IMR-90 (cell line): ENCODE measurements around the gene NDUFS2. TPM values are rescaled to one million over a fixed set of nuclear protein-coding genes. Genes with fewer than 3 reads are reported as not detected.

Source experiments
- ATAC-seq: fragments of 200-7000 bp; cut with Tn5 transposase; 2 replicates; pipeline ENCODE4 v1.9.1; 2020; ENCODE audit warnings: low read depth, mild to moderate bottlenecking, moderate library complexity
- BruUV-seq: library from RNA; stranded (reverse); fragments of 400-500 nt; replicated peaks from 2 replicates; lab custom pipeline; 2021; lab: Mats Ljungman, UMichigan
- CTCF ChIA-PET: fragments of 300-600 bp; formaldehyde crosslinking; extraction: SDS; loops from one replicate; lab custom pipeline; 2021; ENCODE audit warnings: antibody characterized with exemption; lab: Yijun Ruan, JAX
- POLR2A ChIA-PET: fragments of 300-600 bp; sonication (Branson Sonifier 250); formaldehyde crosslinking; loops from one replicate; lab custom pipeline; 2022; ENCODE audit warnings: antibody characterized with exemption; ENCODE audit not compliant: unreplicated experiment; lab: Charles Lee
- DNase-seq: peaks from one replicate; pipeline ENCODE4 v3.0.0; 2013
- H2AFZ ChIP-seq: replicated peaks from 2 replicates; pipeline ENCODE3; 2013; ENCODE audit warnings: low read length, mild to moderate bottlenecking; ENCODE audit not compliant: poor library complexity
- H2AK5ac ChIP-seq: 2 replicates; pipeline ENCODE4 v1.6.1; 2013; ENCODE audit warnings: low read depth, low read length, inconsistent platforms
- H2AK9ac ChIP-seq: replicated peaks from 2 replicates; pipeline ENCODE3; 2013; ENCODE audit warnings: mild to moderate bottlenecking, low read depth, low read length, moderate library complexity; ENCODE audit not compliant: poor library complexity
- H2BK120ac ChIP-seq: 2 replicates; pipeline ENCODE4 v1.6.1; 2013; ENCODE audit warnings: low read depth, low read length, inconsistent platforms
- H2BK15ac ChIP-seq: 3 replicates; pipeline ENCODE4 v1.6.1; 2013; ENCODE audit warnings: low read depth, low read length, inconsistent platforms
- H2BK20ac ChIP-seq: 2 replicates; pipeline ENCODE4 v1.6.1; 2013; ENCODE audit warnings: low read depth, mild to moderate bottlenecking, inconsistent platforms, low read length, moderate library complexity
- H2BK5ac ChIP-seq: 2 replicates; pipeline ENCODE4 v1.6.1; 2013; ENCODE audit warnings: mild to moderate bottlenecking, low read depth, low read length, inconsistent platforms; ENCODE audit not compliant: poor library complexity, severe bottlenecking
- H3K14ac ChIP-seq: replicated peaks from 2 replicates; pipeline ENCODE4 v1.6.1; 2013; ENCODE audit warnings: low read depth, low read length, inconsistent platforms
- H3K18ac ChIP-seq: 2 replicates; pipeline ENCODE4 v1.6.1; 2013; ENCODE audit warnings: low read depth, low read length, control low read depth
- H3K23ac ChIP-seq: 2 replicates; pipeline ENCODE4 v1.6.1; 2013; ENCODE audit warnings: low read depth, low read length, inconsistent platforms
- H3K27ac ChIP-seq: 2 replicates; pipeline ENCODE4 v1.5.1; 2013; ENCODE audit warnings: mild to moderate bottlenecking, control low read depth, low read length; ENCODE audit not compliant: insufficient read depth
- H3K27me3 ChIP-seq: 2 replicates; pipeline ENCODE4 v1.6.1; 2013; ENCODE audit warnings: low read length; ENCODE audit not compliant: control insufficient read depth, insufficient read depth
- H3K36me3 ChIP-seq: 2 replicates; pipeline ENCODE4 v1.6.1; 2013; ENCODE audit warnings: low read length, mixed read lengths; ENCODE audit not compliant: control insufficient read depth, insufficient read depth
- H3K4ac ChIP-seq: 2 replicates; pipeline ENCODE4 v1.6.1; 2013; ENCODE audit warnings: low read depth, low read length, inconsistent platforms
- H3K4me1 ChIP-seq: 2 replicates; pipeline ENCODE4 v1.6.1; 2013; ENCODE audit warnings: low read length, mixed read lengths; ENCODE audit not compliant: control insufficient read depth, insufficient read depth
- H3K4me2 ChIP-seq: 2 replicates; pipeline ENCODE4 v1.6.1; 2013; ENCODE audit warnings: low read depth, mild to moderate bottlenecking, control low read depth, low read length, moderate library complexity
- H3K4me3 ChIP-seq: 2 replicates; pipeline ENCODE4 v1.5.1; 2013; ENCODE audit warnings: low read depth, mild to moderate bottlenecking, control low read depth, low read length, moderate library complexity; ENCODE audit not compliant: insufficient read depth
- H3K56ac ChIP-seq: 2 replicates; pipeline ENCODE4 v1.6.1; 2013; ENCODE audit warnings: low read length, inconsistent platforms; ENCODE audit not compliant: insufficient read depth; ENCODE audit errors: extremely low read depth
- H3K79me1 ChIP-seq, 2 experiments: 2 replicates each; pipeline ENCODE4 v1.6.1; 2013; ENCODE audit warnings: low read length in 2 of 2, inconsistent platforms in 1 of 2, low read depth in 1 of 2
- H3K9ac ChIP-seq: 2 replicates; pipeline ENCODE4 v1.6.1; 2013; ENCODE audit warnings: low read depth, low read length, control low read depth
- H3K9me1 ChIP-seq: 2 replicates; pipeline ENCODE4 v1.6.1; 2013; ENCODE audit warnings: low read length, inconsistent platforms; ENCODE audit not compliant: insufficient read depth
- H3K9me3 ChIP-seq: 2 replicates; pipeline ENCODE4 v1.6.1; 2013; ENCODE audit warnings: low read length; ENCODE audit not compliant: control insufficient read depth, insufficient read depth
- H4K20me1 ChIP-seq: 2 replicates; pipeline ENCODE4 v1.6.1; 2013; ENCODE audit warnings: low read length, inconsistent platforms; ENCODE audit not compliant: insufficient read depth
- H4K5ac ChIP-seq: 2 replicates; pipeline ENCODE4 v1.6.1; 2013; ENCODE audit warnings: mild to moderate bottlenecking, low read depth, low read length, control low read depth
- H4K8ac ChIP-seq, 2 experiments: 2 replicates each; pipeline ENCODE4 v1.6.1; 2013; ENCODE audit warnings: low read depth in 2 of 2, low read length in 2 of 2, control low read depth in 1 of 2, inconsistent platforms in 1 of 2
- H4K91ac ChIP-seq: 2 replicates; pipeline ENCODE4 v1.6.1; 2013; ENCODE audit warnings: low read depth, low read length, inconsistent platforms; ENCODE audit not compliant: insufficient read depth
- BHLHE40 ChIP-seq: fragments of 150-350 bp; IDR thresholded peaks from 2 replicates; pipeline ENCODE4 v1.6.1; 2016; ENCODE audit warnings: mild to moderate bottlenecking, low read depth, low read length
- CEBPB ChIP-seq: IDR thresholded peaks from 2 replicates; pipeline ENCODE4 v1.6.1; 2012; ENCODE audit warnings: low read depth, low read length, improper control_type of control experiment
- CHD1 ChIP-seq: IDR thresholded peaks from 2 replicates; pipeline ENCODE4 v1.6.1; 2012; ENCODE audit warnings: low read depth, low read length, improper control_type of control experiment
- MAFK ChIP-seq: IDR thresholded peaks from 2 replicates; pipeline ENCODE4 v1.6.1; 2012; ENCODE audit warnings: low read depth, low read length, improper control_type of control experiment
- MXI1 ChIP-seq: IDR thresholded peaks from 2 replicates; pipeline ENCODE4 v1.6.1; 2012; ENCODE audit warnings: low read depth, mild to moderate bottlenecking, low read length, moderate library complexity, borderline replicate concordance
- NFE2L2 ChIP-seq: fragments of 150-350 bp; IDR thresholded peaks from 2 replicates; pipeline ENCODE4 v1.6.1; 2016; ENCODE audit warnings: low read depth, mild to moderate bottlenecking, low read length
- POLR2A ChIP-seq: IDR thresholded peaks from 2 replicates; pipeline ENCODE4 v1.6.1; 2012; ENCODE audit warnings: mild to moderate bottlenecking, low read depth, low read length
- RAD21 ChIP-seq: IDR thresholded peaks from 2 replicates; pipeline ENCODE4 v1.6.1; 2012; ENCODE audit warnings: low read length, improper control_type of control experiment
- RCOR1 ChIP-seq: IDR thresholded peaks from 2 replicates; pipeline ENCODE4 v1.6.1; 2012; ENCODE audit warnings: mild to moderate bottlenecking, low read length, improper control_type of control experiment; ENCODE audit not compliant: insufficient replicate concordance
- RFX5 ChIP-seq: IDR thresholded peaks from 2 replicates; pipeline ENCODE4 v1.8.0; 2012; ENCODE audit warnings: low read depth, mild to moderate bottlenecking, low read length, moderate library complexity
- SMC3 ChIP-seq: fragments of 150-350 bp; IDR thresholded peaks from 2 replicates; pipeline ENCODE4 v1.6.1; 2016; ENCODE audit warnings: low read depth, mild to moderate bottlenecking, antibody characterized with exemption, low read length, moderate library complexity
- WGBS, 2 experiments: methylation state at CpG; one replicate each; pipeline versions ENCODE4 v1.1.5 to v1.1.7; 2013; ENCODE audit warnings: missing lambda C conversion rate in 2 of 2; ENCODE audit not compliant: insufficient read length in 1 of 2; ENCODE audit errors: extremely low coverage in 2 of 2; 5-methylcytosine and 5-hydroxymethylcytosine counted together
- dilution Hi-C: fragments of 300-500 bp; cut with HindIII; formaldehyde crosslinking; loops from one replicate; pipeline ENCODE4 v1.14.3; 2018; ENCODE audit warnings: low sequenced_read_pairs; ENCODE audit not compliant: unreplicated experiment
- in situ Hi-C: fragments of 300-500 bp; cut with MboI; formaldehyde crosslinking; loops from 3 replicates; pipeline ENCODE4 v1.14.3; 2019; ENCODE audit warnings: low sequenced_read_pairs, inconsistent platforms, mixed read lengths
- intact Hi-C: fragments of 100-400 bp; cut with micrococcal nuclease; formaldehyde crosslinking; loops from 2 replicates; pipeline ENCODE4 v1.10.0; 2022
- polyA plus RNA-seq, 3 experiments: library from polyadenylated mRNA; depleted of rRNA; stranded (reverse); fragments of >200 nt; gene quantifications; 2 replicates each; pipeline ENCODE4 v1.2.3, GENCODE V29; 2012; ENCODE audit warnings: low replicate concordance in 1 of 3
- total RNA-seq: library from RNA; depleted of rRNA; stranded (reverse); fragments of >200 nt; gene quantifications from 2 replicates; pipeline ENCODE4 v1.2.3, GENCODE V29; 2012
- TF ChIP-seq, protein P1 (sequence below): conservative IDR thresholded peaks from 2 replicates; pipeline ENCODE4 v1.5.1; 2012; ENCODE audit warnings: mild to moderate bottlenecking, low read depth, low read length, improper control_type of control experiment
- TF ChIP-seq, protein P2 (sequence below): fragments of 150-350 bp; IDR thresholded peaks from 2 replicates; pipeline ENCODE4 v1.6.1; 2017; ENCODE audit warnings: mild to moderate bottlenecking, antibody characterized with exemption, low read length, low read depth
- TF ChIP-seq, protein P3 (sequence below): fragments of 150-350 bp; IDR thresholded peaks from 2 replicates; pipeline ENCODE4 v1.6.1; 2016; ENCODE audit warnings: low read depth, mild to moderate bottlenecking, low read length, moderate library complexity, borderline replicate concordance

NDUFS2 gene
- total and polyA plus RNA-seq, 2 of the 4 experiments (the other 2 are of a cell fraction) = 85.5 to 101 TPM

DNA sequence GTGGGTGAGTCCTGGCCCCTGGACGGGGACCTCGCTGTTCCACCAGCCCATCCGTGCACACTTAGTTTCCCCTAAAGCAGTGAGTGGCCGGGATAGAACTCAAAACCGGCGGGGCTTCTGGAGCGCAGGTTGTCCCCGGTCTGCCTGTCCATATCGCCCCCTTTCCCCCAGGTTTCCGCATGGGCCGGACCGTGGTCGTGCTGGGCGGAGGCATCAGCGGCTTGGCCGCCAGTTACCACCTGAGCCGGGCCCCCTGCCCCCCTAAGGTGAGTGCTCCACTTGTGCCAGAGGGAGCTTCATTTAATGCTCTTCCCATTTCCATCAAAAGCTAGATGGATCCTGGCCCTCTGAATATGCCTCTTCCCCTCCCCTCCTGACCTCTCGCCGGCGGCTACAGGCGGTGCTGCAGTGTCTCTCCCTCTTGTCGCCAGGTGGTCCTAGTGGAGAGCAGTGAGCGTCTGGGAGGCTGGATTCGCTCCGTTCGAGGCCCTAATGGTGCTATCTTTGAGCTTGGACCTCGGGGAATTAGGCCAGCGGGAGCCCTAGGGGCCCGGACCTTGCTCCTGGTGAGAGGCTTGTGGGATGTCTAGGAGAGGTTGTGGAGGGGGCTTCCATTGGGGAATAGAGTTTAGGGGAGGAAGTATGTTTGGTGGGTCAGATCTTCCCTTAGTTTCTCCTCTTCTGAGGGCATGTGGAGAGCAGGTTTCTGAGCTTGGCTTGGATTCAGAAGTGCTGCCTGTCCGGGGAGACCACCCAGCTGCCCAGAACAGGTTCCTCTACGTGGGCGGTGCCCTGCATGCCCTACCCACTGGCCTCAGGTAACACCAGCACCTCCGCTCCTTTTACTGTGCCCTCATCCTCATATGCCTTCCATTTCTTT is 35.3 kb upstream of the NDUFS2 start:
- Histone ChIP-seq H2BK20ac (no peak overlapping the region), H3K4me1 (peaks cover 2% of the 10 kb centered on the region; the same call in 1 of the 2 replicates), H2AK5ac (peak overlapping the region; percentile 51; the same call in 1 of the 2 replicates), H3K14ac (peak overlapping the region; percentile 68), H2BK120ac (no peak overlapping the region), H2AFZ (peak overlapping the region; percentile 95), H3K79me1 (peaks cover 6 to 16% of the 10 kb centered on the region in 2 experiments; a peak in 3 of 4 replicates), H4K8ac (peak overlapping the region; percentile 24 to 88; a peak in 3 of 4 replicates), H4K20me1 (no peaks in the 10 kb centered on the region), H4K91ac (no peak overlapping the region), H2AK9ac (peak overlapping the region; percentile 86), H3K23ac (no peak overlapping the region), H3K4ac (peak overlapping the region; percentile 47), H3K4me3 (peak overlapping the region; percentile 72), H3K56ac (peak overlapping the region; percentile 63), H3K36me3 (peaks cover 40% of the 10 kb centered on the region), H3K27me3 (no peaks in the 10 kb centered on the region), H2BK5ac (peak overlapping the region; percentile 36), H3K18ac (no peak overlapping the region), H3K9ac (peak overlapping the region; percentile 72), H3K4me2 (peak overlapping the region; percentile 82), H4K5ac (peak overlapping the region; percentile 3), H3K9me3 (no peaks in the 10 kb centered on the region), H3K27ac (peak overlapping the region; percentile 47), H3K9me1 (peaks cover 3% of the 10 kb centered on the region; the same call in 1 of the 2 replicates), H2BK15ac (no peak overlapping the region)
- intact Hi-C loops = no loop called here
- ChIA-PET CTCF (interaction anchor here (0.7 to 2.2 kb wide), 3 partner anchors 10 to 50 kb away, joined by 3 to 5 read pairs (median 4); partner anchors contain the start of gene B4GALT3), POLR2A (no interaction called here)
- ATAC-seq = no peak; the same call in 1 of the 2 replicates
- no TSS peak for BruUV-seq
- dilution Hi-C loops = no loop called here
- 19% methylated on average over 12 of the region's 33 CpGs; no CpG with 5 or more reads in 1 of the 2 experiments for WGBS, 2 experiments
- in situ Hi-C loops = no loop called here
- no peak for DNase-seq
- no peak for TF ChIP-seq SMC3
- TF ChIP-seq MXI1 = no peak
- TF ChIP-seq, protein P1, sequence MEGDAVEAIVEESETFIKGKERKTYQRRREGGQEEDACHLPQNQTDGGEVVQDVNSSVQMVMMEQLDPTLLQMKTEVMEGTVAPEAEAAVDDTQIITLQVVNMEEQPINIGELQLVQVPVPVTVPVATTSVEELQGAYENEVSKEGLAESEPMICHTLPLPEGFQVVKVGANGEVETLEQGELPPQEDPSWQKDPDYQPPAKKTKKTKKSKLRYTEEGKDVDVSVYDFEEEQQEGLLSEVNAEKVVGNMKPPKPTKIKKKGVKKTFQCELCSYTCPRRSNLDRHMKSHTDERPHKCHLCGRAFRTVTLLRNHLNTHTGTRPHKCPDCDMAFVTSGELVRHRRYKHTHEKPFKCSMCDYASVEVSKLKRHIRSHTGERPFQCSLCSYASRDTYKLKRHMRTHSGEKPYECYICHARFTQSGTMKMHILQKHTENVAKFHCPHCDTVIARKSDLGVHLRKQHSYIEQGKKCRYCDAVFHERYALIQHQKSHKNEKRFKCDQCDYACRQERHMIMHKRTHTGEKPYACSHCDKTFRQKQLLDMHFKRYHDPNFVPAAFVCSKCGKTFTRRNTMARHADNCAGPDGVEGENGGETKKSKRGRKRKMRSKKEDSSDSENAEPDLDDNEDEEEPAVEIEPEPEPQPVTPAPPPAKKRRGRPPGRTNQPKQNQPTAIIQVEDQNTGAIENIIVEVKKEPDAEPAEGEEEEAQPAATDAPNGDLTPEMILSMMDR = no peak
- TF ChIP-seq CEBPB = no peak
- TF ChIP-seq BHLHE40 = no peak
- no peak for TF ChIP-seq RAD21
- no peak for TF ChIP-seq RCOR1
- TF ChIP-seq, protein P2, sequence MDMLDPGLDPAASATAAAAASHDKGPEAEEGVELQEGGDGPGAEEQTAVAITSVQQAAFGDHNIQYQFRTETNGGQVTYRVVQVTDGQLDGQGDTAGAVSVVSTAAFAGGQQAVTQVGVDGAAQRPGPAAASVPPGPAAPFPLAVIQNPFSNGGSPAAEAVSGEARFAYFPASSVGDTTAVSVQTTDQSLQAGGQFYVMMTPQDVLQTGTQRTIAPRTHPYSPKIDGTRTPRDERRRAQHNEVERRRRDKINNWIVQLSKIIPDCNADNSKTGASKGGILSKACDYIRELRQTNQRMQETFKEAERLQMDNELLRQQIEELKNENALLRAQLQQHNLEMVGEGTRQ = no peak
- no peak for TF ChIP-seq NFE2L2
- TF ChIP-seq, protein P3, sequence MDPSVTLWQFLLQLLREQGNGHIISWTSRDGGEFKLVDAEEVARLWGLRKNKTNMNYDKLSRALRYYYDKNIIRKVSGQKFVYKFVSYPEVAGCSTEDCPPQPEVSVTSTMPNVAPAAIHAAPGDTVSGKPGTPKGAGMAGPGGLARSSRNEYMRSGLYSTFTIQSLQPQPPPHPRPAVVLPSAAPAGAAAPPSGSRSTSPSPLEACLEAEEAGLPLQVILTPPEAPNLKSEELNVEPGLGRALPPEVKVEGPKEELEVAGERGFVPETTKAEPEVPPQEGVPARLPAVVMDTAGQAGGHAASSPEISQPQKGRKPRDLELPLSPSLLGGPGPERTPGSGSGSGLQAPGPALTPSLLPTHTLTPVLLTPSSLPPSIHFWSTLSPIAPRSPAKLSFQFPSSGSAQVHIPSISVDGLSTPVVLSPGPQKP = no peak
- no peak for TF ChIP-seq MAFK
- TF ChIP-seq RFX5 = no peak
- TF ChIP-seq CHD1 = no peak
- no peak for TF ChIP-seq POLR2A
